Pancreas (tissue), 10 donors: Measurements from ENCODE around the gene BRINP3. TPM values are rescaled to one million over a fixed set of nuclear protein-coding genes. Genes with fewer than 3 reads are reported as not detected.

Source experiments
- ATAC-seq, 4 donors: fragments of 200-7000 bp; cut with Tn5 transposase; one replicate each; pipeline versions ENCODE4 v1.8.0 to v1.9.1; 2020; ENCODE audit warnings: mild to moderate bottlenecking in 4 of 4, moderate library complexity in 4 of 4
- DNase-seq, 6 donors: peaks; one replicate each; pipeline ENCODE4 v3.0.0-alpha.2; 2020
- FAIRE-seq: peaks from 2 replicates; lab custom pipeline; 2012; peaks lifted over from hg19 to GRCh38; lab: Jason Lieb, UNC
- H3K27ac ChIP-seq, 4 donors: fragments of 200-600 bp; sonication (generic); 1 replicate in 3 of 4; 2 replicates in 1 of 4; pipeline versions ENCODE4 v1.5.0 to v1.8.0; 2020
- H3K27me3 ChIP-seq, 4 donors: fragments of 200-600 bp; one replicate each; pipeline ENCODE4 v1.8.0; 2021
- H3K36me3 ChIP-seq, 3 donors: fragments of 200-600 bp; sonication (generic) in 1 of 3; one replicate each; pipeline versions ENCODE4 v1.5.0 to v1.8.0; 2020 to 2021
- H3K4me1 ChIP-seq, 3 donors: fragments of 200-600 bp; one replicate each; pipeline ENCODE4 v1.8.0; 2021
- H3K4me3 ChIP-seq, 4 donors: fragments of 200-600 bp; sonication (generic) in 2 of 4; one replicate each; pipeline versions ENCODE4 v1.5.0 to v1.8.0; 2020 to 2021
- H3K9me3 ChIP-seq, 4 donors: fragments of 200-600 bp; one replicate each; pipeline ENCODE4 v1.8.0; 2021
- CTCF ChIP-seq, 4 donors: fragments of 200-600 bp; sonication (generic) in 3 of 4; IDR thresholded peaks; one replicate each; pipeline versions ENCODE4 v1.5.0 to v1.8.0; 2021; ENCODE audit warnings: antibody characterized with exemption in 4 of 4
- WGBS, 2 donors: extraction: QIAGEN DNeasy Blood & Tissue Kit; methylation state at CpG; one replicate each; pipeline ENCODE4 v1.1.7; 2013; 5-methylcytosine and 5-hydroxymethylcytosine counted together
- intact Hi-C, 3 donors: fragments of 100-400 bp; cut with DNase I; formaldehyde crosslinking; loops; one replicate each; pipeline versions ENCODE4 v1.11.1 to v1.14.2; 2022
- polyA plus RNA-seq, 2 donors: library from polyadenylated mRNA; stranded (reverse); fragments of 200-250 nt; gene quantifications; one replicate each; pipeline ENCODE4 v1.2.3, GENCODE V29; 2013
- total RNA-seq, 6 donors: library from RNA; stranded (reverse); fragmentation: NEBNext Ultra II Directional in 4 of 6; extraction: Animal tissue kit (Norgen Biotek cat#: 25700) in 4 of 6; gene quantifications; one replicate each; pipeline versions ENCODE4 v1.2.1 to v1.2.4, GENCODE V29; 2021 to 2023
- donor health status: healthy with polysubstance abuse.
- donor health status: DM: no; HTN: no; CAD: no; lungs with moderate emphysema.
- donor health status: DM: no; HTN: no; CAD: no.
- donor health status: control.
- donor health status: control.
- donor health status: Bipolar disorder and iron deficiency.
- donor health status: DM: yes; HTN: yes; CAD: no.
- donor health status: DM: no; HTN: no; CAD: no.
- donor health status: DM: no; HTN: no; CAD: no.
- donor health status: DM: yes; HTN: yes; CAD: no.

The BRINP3 gene
- total and polyA plus RNA-seq, 8 donors, result 0.24 to 0.42 TPM; not detected in 6

- Histone ChIP-seq H3K9me3 (no peaks in the 10 kb centered on the region), H3K27me3 (no peaks in the 10 kb centered on the region), H3K4me3 (no peak overlapping the region), H3K27ac (no peak overlapping the region), H3K36me3 (no peaks in the 10 kb centered on the region), H3K4me1 (no peaks in the 10 kb centered on the region)
- DNase-seq, result no peak
- no peak for FAIRE-seq
- ATAC-seq, result no peak
- intact Hi-C loops, result no loop called here
- TF ChIP-seq CTCF (IDR thresholded peaks at IDR 0.05), result no peak
Measured at GRCh38 chr1:190196020-190196419, 281.6 kb downstream of the BRINP3 start.

- Histone ChIP-seq H3K4me3 (no peak overlapping the region), H3K27ac (no peak overlapping the region), H3K36me3 (no peaks in the 10 kb centered on the region), H3K9me3 (no peaks in the 10 kb centered on the region), H3K4me1 (no peaks in the 10 kb centered on the region), H3K27me3 (no peaks in the 10 kb centered on the region)
- no peak for TF ChIP-seq CTCF (IDR thresholded peaks at IDR 0.05)
- 37 to 53% methylated on average over 3 of the region's 3 CpGs for WGBS, 2 donors
- DNase-seq, result no peak
- no peak for FAIRE-seq
- intact Hi-C loops, result no loop called here
- ATAC-seq, result no peak
Measured at GRCh38 chr1:190193508-190194115, 284.1 kb downstream of the BRINP3 start.

GRCh38 chr1:190192627-190193026 lies 285.0 kb downstream of the BRINP3 start:
- H3K4me1 ChIP-seq, result no peaks in the 10 kb centered on the region
- H3K9me3 ChIP-seq, result no peaks in the 10 kb centered on the region
- no peaks in the 10 kb centered on the region for H3K27me3 ChIP-seq
- TF ChIP-seq CTCF (IDR thresholded peaks at IDR 0.05), result no peak
- H3K4me3 ChIP-seq, result no peak overlapping the region
- FAIRE-seq (no peak), ATAC-seq (no peak), DNase-seq (no peak)
- H3K36me3 ChIP-seq, result no peaks in the 10 kb centered on the region
- 65 to 77% methylated on average over 2 of the region's 2 CpGs for WGBS, 2 donors
- no peak overlapping the region for H3K27ac ChIP-seq
- intact Hi-C loops, result no loop called here

GRCh38 chr1:190183588-190183987 lies 294.1 kb downstream of the BRINP3 start:
- no peak for DNase-seq
- no peak for FAIRE-seq
- TF ChIP-seq CTCF (IDR thresholded peaks at IDR 0.05), result no peak

GRCh38 chr1:190179817-190180216 lies 297.8 kb downstream of the BRINP3 start:
- H3K36me3 ChIP-seq, result no peaks in the 10 kb centered on the region
- 8 to 13% methylated on average over 3 of the region's 3 CpGs for WGBS, 2 donors
- no peak for TF ChIP-seq CTCF (IDR thresholded peaks at IDR 0.05)
- DNase-seq (no peak), ATAC-seq (peak in 1 of 4 donors; percentile 41), FAIRE-seq (no peak)
- no peak overlapping the region for H3K4me3 ChIP-seq
- no peaks in the 10 kb centered on the region for H3K4me1 ChIP-seq
- intact Hi-C loops, result no loop called here
- no peaks in the 10 kb centered on the region for H3K9me3 ChIP-seq
- no peaks in the 10 kb centered on the region for H3K27me3 ChIP-seq
- no peak overlapping the region for H3K27ac ChIP-seq

More at GRCh38 chr1:190183588-190183987, 294.1 kb downstream of the BRINP3 start:
- Histone ChIP-seq H3K27ac (no peak overlapping the region), H3K4me1 (no peaks in the 10 kb centered on the region), H3K9me3 (no peaks in the 10 kb centered on the region), H3K36me3 (no peaks in the 10 kb centered on the region), H3K4me3 (no peak overlapping the region), H3K27me3 (no peaks in the 10 kb centered on the region)
- no peak for ATAC-seq
- 35 to 42% methylated on average over 1 of the region's 1 CpG for WGBS, 2 donors
- intact Hi-C loops, result no loop called here
